ENCODE data around the gene MORC3.

Gene MORC3

DNA sequence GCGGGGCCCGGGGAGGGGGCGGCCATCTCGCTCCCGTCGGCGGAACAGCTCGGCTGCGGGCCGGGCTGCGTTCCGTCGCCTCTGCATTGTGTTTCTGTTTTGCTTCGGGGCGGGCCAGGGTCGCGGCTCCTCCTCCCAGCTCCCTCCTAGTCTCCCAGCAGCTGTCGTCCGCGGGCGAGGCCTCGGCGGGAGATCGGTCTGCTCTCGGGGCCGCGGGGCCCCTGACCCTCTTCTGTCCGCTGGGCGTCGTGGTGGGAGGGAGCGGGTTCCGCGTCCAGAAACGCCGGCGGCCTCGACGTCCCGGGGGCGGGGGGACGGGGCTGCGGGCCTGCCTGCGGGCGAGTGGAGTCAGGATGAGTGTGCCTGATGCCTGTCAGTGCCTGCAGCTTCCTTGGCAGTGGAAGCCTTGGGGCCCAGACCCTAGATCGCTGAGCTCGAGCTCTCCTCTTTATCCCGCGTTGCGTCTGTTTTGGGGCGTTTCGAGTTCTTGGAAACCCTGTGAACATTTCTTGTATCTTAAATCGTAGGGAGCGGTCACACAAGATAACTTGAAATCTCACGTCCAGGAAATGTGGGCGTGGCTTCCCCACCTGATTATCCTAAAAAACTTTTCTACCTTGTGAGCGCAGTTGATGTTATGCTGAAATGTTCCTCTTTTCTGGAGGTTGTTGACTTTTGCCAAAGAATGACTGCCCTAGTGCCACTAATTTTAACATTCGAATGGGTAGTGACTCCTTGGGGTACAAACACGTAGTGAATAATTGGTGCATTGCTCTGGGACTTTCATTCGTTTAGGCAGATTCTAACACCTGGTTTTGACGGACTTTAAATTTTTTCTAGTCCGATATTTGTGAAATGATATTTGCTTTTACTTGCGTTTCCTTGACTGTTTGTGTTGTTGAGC is 676 bp downstream of the MORC3 start (continued):
- peak; percentile 69 for TF ChIP-seq EGR2 (tag by site-specific recombination; IDR thresholded peaks at IDR 0.05; ENCODE audit: low read depth)
- TF ChIP-seq ZNF549 (tag by site-specific recombination; IDR thresholded peaks at IDR 0.05): no peak
- TF ChIP-seq ZBTB17 (tag by site-specific recombination; IDR thresholded peaks at IDR 0.05): peak; percentile 94
- TF ChIP-seq, protein P1, sequence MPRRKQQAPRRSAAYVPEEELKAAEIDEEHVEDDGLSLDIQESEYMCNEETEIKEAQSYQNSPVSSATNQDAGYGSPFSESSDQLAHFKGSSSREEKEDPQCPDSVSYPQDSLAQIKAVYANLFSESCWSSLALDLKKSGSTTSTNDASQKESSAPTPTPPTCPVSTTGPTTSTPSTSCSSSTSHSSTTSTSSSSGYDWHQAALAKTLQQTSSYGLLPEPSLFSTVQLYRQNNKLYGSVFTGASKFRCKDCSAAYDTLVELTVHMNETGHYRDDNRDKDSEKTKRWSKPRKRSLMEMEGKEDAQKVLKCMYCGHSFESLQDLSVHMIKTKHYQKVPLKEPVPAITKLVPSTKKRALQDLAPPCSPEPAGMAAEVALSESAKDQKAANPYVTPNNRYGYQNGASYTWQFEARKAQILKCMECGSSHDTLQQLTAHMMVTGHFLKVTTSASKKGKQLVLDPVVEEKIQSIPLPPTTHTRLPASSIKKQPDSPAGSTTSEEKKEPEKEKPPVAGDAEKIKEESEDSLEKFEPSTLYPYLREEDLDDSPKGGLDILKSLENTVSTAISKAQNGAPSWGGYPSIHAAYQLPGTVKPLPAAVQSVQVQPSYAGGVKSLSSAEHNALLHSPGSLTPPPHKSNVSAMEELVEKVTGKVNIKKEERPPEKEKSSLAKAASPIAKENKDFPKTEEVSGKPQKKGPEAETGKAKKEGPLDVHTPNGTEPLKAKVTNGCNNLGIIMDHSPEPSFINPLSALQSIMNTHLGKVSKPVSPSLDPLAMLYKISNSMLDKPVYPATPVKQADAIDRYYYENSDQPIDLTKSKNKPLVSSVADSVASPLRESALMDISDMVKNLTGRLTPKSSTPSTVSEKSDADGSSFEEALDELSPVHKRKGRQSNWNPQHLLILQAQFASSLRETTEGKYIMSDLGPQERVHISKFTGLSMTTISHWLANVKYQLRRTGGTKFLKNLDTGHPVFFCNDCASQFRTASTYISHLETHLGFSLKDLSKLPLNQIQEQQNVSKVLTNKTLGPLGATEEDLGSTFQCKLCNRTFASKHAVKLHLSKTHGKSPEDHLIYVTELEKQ (tag by site-specific recombination; IDR thresholded peaks at IDR 0.05; ENCODE audit: borderline replicate concordance): 0 out of 2 replicates have a peak, but pooled peaks have one; percentile 36
- TF ChIP-seq ZNF121 (tag by site-specific recombination; IDR thresholded peaks at IDR 0.05): 0 out of 2 replicates have a peak, but pooled peaks have one; percentile 44
- TF ChIP-seq ZBTB8A (tag by site-specific recombination; IDR thresholded peaks at IDR 0.05): peak; percentile 89
- TF ChIP-seq SP2 (tag by site-specific recombination; IDR thresholded peaks at IDR 0.05): peak; percentile 23
- TF ChIP-seq GLIS2 (tag by site-specific recombination; IDR thresholded peaks at IDR 0.05): no peak
- peak; percentile 29; the same call in 1 of the 2 replicates for TF ChIP-seq BCL11A (tag by site-specific recombination; IDR thresholded peaks at IDR 0.05; ENCODE audit: low read depth)
- TF ChIP-seq, protein P2, sequence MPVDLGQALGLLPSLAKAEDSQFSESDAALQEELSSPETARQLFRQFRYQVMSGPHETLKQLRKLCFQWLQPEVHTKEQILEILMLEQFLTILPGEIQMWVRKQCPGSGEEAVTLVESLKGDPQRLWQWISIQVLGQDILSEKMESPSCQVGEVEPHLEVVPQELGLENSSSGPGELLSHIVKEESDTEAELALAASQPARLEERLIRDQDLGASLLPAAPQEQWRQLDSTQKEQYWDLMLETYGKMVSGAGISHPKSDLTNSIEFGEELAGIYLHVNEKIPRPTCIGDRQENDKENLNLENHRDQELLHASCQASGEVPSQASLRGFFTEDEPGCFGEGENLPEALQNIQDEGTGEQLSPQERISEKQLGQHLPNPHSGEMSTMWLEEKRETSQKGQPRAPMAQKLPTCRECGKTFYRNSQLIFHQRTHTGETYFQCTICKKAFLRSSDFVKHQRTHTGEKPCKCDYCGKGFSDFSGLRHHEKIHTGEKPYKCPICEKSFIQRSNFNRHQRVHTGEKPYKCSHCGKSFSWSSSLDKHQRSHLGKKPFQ (tag by site-specific recombination; IDR thresholded peaks at IDR 0.05): 0 out of 2 replicates have a peak, but pooled peaks have one; percentile 52
- TF ChIP-seq, protein P3, sequence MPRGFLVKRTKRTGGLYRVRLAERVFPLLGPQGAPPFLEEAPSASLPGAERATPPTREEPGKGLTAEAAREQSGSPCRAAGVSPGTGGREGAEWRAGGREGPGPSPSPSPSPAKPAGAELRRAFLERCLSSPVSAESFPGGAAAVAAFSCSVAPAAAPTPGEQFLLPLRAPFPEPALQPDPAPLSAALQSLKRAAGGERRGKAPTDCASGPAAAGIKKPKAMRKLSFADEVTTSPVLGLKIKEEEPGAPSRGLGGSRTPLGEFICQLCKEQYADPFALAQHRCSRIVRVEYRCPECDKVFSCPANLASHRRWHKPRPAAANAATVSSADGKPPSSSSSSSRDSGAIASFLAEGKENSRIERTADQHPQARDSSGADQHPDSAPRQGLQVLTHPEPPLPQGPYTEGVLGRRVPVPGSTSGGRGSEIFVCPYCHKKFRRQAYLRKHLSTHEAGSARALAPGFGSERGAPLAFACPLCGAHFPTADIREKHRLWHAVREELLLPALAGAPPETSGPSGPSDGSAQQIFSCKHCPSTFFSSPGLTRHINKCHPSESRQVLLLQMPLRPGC (tag by site-specific recombination; IDR thresholded peaks at IDR 0.05): no peak
- TF ChIP-seq, protein P4, sequence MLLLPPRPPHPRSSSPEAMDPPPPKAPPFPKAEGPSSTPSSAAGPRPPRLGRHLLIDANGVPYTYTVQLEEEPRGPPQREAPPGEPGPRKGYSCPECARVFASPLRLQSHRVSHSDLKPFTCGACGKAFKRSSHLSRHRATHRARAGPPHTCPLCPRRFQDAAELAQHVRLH (tag by site-specific recombination; IDR thresholded peaks at IDR 0.05): no peak
- no peak for TF ChIP-seq ZNF354C (tag by site-specific recombination; IDR thresholded peaks at IDR 0.05; ENCODE audit: borderline replicate concordance, low read depth)
- TF ChIP-seq, protein P5, sequence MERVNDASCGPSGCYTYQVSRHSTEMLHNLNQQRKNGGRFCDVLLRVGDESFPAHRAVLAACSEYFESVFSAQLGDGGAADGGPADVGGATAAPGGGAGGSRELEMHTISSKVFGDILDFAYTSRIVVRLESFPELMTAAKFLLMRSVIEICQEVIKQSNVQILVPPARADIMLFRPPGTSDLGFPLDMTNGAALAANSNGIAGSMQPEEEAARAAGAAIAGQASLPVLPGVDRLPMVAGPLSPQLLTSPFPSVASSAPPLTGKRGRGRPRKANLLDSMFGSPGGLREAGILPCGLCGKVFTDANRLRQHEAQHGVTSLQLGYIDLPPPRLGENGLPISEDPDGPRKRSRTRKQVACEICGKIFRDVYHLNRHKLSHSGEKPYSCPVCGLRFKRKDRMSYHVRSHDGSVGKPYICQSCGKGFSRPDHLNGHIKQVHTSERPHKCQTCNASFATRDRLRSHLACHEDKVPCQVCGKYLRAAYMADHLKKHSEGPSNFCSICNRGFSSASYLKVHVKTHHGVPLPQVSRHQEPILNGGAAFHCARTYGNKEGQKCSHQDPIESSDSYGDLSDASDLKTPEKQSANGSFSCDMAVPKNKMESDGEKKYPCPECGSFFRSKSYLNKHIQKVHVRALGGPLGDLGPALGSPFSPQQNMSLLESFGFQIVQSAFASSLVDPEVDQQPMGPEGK (tag by site-specific recombination; IDR thresholded peaks at IDR 0.05): peak; percentile 98
- no peak; the same call in 1 of the 2 replicates for TF ChIP-seq ZNF768 (tag by site-specific recombination; IDR thresholded peaks at IDR 0.05)
- TF ChIP-seq TRIM28 (IDR thresholded peaks at IDR 0.05; ENCODE audit: borderline replicate concordance, low read length): no peak
- TF ChIP-seq, protein P6, sequence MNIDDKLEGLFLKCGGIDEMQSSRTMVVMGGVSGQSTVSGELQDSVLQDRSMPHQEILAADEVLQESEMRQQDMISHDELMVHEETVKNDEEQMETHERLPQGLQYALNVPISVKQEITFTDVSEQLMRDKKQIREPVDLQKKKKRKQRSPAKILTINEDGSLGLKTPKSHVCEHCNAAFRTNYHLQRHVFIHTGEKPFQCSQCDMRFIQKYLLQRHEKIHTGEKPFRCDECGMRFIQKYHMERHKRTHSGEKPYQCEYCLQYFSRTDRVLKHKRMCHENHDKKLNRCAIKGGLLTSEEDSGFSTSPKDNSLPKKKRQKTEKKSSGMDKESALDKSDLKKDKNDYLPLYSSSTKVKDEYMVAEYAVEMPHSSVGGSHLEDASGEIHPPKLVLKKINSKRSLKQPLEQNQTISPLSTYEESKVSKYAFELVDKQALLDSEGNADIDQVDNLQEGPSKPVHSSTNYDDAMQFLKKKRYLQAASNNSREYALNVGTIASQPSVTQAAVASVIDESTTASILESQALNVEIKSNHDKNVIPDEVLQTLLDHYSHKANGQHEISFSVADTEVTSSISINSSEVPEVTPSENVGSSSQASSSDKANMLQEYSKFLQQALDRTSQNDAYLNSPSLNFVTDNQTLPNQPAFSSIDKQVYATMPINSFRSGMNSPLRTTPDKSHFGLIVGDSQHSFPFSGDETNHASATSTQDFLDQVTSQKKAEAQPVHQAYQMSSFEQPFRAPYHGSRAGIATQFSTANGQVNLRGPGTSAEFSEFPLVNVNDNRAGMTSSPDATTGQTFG (tag by site-specific recombination; IDR thresholded peaks at IDR 0.05; ENCODE audit: borderline replicate concordance): no peak
- TF ChIP-seq ZNF184 (tag by site-specific recombination; IDR thresholded peaks at IDR 0.05): no peak
- peak; percentile 23; the same call in 1 of the 2 replicates for TF ChIP-seq ZNF585B (tag by site-specific recombination; IDR thresholded peaks at IDR 0.05)
- TF ChIP-seq, protein P7, sequence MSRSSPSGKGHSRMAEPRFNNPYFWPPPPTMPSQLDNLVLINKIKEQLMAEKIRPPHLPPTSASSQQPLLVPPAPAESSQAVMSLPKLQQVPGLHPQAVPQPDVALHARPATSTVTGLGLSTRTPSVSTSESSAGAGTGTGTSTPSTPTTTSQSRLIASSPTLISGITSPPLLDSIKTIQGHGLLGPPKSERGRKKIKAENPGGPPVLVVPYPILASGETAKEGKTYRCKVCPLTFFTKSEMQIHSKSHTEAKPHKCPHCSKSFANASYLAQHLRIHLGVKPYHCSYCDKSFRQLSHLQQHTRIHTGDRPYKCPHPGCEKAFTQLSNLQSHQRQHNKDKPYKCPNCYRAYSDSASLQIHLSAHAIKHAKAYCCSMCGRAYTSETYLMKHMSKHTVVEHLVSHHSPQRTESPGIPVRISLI (tag by site-specific recombination; IDR thresholded peaks at IDR 0.05): no peak
- no peak for TF ChIP-seq FEZF1 (tag by site-specific recombination; IDR thresholded peaks at IDR 0.05)
